Body of pancreas (tissue), 4 donors: Measurements from ENCODE around the gene IGSF21. TPM values are rescaled to one million over a fixed set of nuclear protein-coding genes. Genes with fewer than 3 reads are reported as not detected.

Source experiments
- ATAC-seq: fragments of 150-250 bp; one replicate; pipeline ENCODE4 v1.9.1; 2016
- DNase-seq, 4 donors: peaks; one replicate each; pipeline ENCODE4 v3.0.0-alpha.2; 2019
- H3K27ac ChIP-seq, 4 donors: fragments of 200-600 bp; sonication (generic); 1 replicate in 3 of 4; 2 replicates in 1 of 4; pipeline versions ENCODE4 v1.5.1 to v1.6.1; 2016 to 2019; ENCODE audit warnings: mild to moderate bottlenecking in 1 of 4, mixed read lengths in 1 of 4, moderate library complexity in 1 of 4
- H3K27me3 ChIP-seq, 2 donors: fragments of 200-600 bp; sonication (generic); one replicate each; pipeline ENCODE4 v1.6.0; 2016; ENCODE audit warnings: mild to moderate bottlenecking in 1 of 2
- H3K36me3 ChIP-seq, 2 donors: fragments of 200-600 bp; sonication (generic); replicated peaks in 1 of 2; 2 replicates each; pipeline ENCODE4 v1.5.1; 2016; ENCODE audit warnings: low read depth in 2 of 2; ENCODE audit not compliant: insufficient read depth in 1 of 2
- H3K4me1 ChIP-seq: fragments of 200-600 bp; sonication (generic); one replicate; pipeline ENCODE4 v1.6.0; 2016
- H3K4me3 ChIP-seq, 2 donors: fragments of 200-600 bp; sonication (generic); 1 replicate in 1 of 2; 2 replicates in 1 of 2; pipeline ENCODE4 v1.5.1; 2016 to 2019
- H3K9me3 ChIP-seq, 3 donors: fragments of 200-600 bp; sonication (generic); 1 replicate in 2 of 3; 2 replicates in 1 of 3; pipeline ENCODE4 v1.5.1; 2016
- POLR2A ChIP-seq, 3 donors: fragments of 450-650 bp; IDR thresholded peaks; one replicate each; pipeline ENCODE4 v1.6.1; 2016; ENCODE audit warnings: antibody characterized with exemption in 3 of 3, mild to moderate bottlenecking in 2 of 3
- WGBS, 2 donors: methylation state at CpG; one replicate each; pipeline ENCODE4 v1.1.5; 2017; 5-methylcytosine and 5-hydroxymethylcytosine counted together
- intact Hi-C: fragments of 100-400 bp; cut with DNase I; formaldehyde crosslinking; loops from one replicate; pipeline ENCODE4 v1.15.1; 2023
- total RNA-seq, 2 donors: library from RNA; depleted of rRNA; stranded (reverse); fragments of >200 nt; gene quantifications; one replicate each; pipeline ENCODE4 v1.1.0, GENCODE V29; 2016
- TF ChIP-seq, protein P1 (sequence below), 7 experiments: fragments of 450-650 bp in 4 of 7; fragments of 200-600 bp in 3 of 7; sonication (generic) in 3 of 7; IDR thresholded peaks; one replicate each; pipeline ENCODE4 v1.5.1; 2016 to 2019; ENCODE audit warnings: antibody characterized with exemption in 7 of 7

Gene IGSF21
- total RNA-seq, 2 donors from 2014 or later, result 0.33 to 2.1 TPM

DNA sequence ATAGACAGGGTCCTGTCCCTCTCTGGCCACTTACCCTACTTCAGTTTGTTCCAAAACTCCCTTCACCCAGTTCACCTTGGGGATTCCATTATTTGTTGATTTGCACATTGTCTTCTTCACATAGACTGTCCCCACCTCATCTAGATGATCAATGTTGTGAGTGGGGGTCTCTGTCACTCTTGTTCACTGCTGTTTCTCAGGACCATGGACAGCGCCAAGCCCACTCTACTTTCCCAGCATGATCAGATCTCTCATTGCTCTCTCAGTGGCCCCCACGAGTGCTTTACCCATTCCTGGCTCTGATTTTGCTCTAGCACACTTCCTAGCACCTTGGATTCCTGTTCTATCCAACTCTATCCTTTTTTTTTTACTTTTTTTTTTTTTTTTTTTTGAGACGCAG, 45.4 kb upstream of the IGSF21 start:
- DNase-seq, result no peak
- Histone ChIP-seq H3K27me3 (no peaks in the 10 kb centered on the region), H3K4me3 (no peak overlapping the region), H3K9me3 (no peaks in the 10 kb centered on the region), H3K27ac (no peak overlapping the region), H3K4me1 (peaks cover 11% of the 10 kb centered on the region), H3K36me3 (no peaks in the 10 kb centered on the region)
- intact Hi-C loops, result no loop called here
- WGBS, 2 donors, result 51 to 67% methylated on average over 2 to 3 of the region's 3 CpGs
- TF ChIP-seq, protein P1, sequence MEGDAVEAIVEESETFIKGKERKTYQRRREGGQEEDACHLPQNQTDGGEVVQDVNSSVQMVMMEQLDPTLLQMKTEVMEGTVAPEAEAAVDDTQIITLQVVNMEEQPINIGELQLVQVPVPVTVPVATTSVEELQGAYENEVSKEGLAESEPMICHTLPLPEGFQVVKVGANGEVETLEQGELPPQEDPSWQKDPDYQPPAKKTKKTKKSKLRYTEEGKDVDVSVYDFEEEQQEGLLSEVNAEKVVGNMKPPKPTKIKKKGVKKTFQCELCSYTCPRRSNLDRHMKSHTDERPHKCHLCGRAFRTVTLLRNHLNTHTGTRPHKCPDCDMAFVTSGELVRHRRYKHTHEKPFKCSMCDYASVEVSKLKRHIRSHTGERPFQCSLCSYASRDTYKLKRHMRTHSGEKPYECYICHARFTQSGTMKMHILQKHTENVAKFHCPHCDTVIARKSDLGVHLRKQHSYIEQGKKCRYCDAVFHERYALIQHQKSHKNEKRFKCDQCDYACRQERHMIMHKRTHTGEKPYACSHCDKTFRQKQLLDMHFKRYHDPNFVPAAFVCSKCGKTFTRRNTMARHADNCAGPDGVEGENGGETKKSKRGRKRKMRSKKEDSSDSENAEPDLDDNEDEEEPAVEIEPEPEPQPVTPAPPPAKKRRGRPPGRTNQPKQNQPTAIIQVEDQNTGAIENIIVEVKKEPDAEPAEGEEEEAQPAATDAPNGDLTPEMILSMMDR (IDR thresholded peaks at IDR 0.05), result no peak
- no peak for ATAC-seq

DNA sequence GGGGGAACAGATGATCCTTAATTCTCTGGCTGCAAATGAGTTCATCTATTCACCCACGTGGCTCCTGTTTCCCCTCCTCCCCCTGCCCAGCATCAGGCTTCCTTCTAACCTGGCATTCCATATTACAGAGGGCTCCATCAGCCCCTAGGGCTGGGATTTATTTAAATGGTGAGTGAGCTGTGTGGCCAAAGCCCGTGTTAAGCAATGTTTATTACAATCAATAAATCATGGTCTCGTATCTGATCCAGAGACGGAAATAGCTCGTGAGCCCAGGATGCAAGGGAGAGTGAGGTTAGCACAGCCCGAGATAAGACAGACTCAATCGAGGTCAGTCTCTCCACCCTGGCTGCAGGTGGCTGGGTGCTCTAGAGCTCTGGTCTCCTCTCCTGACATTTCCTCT, 43.1 kb upstream of the IGSF21 start:
- peak; percentile 67 for ATAC-seq
- Histone ChIP-seq H3K9me3 (no peaks in the 10 kb centered on the region), H3K4me3 (no peak overlapping the region), H3K36me3 (no peaks in the 10 kb centered on the region), H3K27me3 (no peaks in the 10 kb centered on the region), H3K27ac (no peak overlapping the region), H3K4me1 (peaks cover 11% of the 10 kb centered on the region)
- DNase-seq, result peak; percentile 13 to 31 (median 28)
- no peak for TF ChIP-seq POLR2A (IDR thresholded peaks at IDR 0.05)
- TF ChIP-seq, protein P1 (IDR thresholded peaks at IDR 0.05), result no peak
- intact Hi-C loops, result no loop called here
- WGBS, 2 donors, result 8 to 12% methylated on average over 7 of the region's 7 CpGs

DNA sequence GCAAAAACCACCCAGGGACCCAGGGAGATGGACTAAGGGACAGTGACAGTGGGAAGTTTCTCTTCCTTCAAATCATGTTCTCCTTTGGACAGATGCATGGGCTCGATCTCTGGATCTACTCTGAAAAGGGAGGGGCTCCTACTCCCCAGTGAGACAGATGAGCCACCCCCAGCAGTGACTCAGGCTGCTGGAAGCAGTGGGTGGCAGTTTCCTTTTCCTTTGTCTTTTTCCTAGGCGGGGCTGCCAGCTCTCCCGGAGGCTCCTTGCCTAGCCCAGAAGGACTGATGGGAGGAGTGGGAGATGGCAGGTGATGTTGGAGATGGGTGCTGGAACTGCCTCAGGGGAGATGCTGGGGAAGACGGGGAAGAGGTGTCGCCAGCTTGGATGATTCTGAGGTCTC, 41.0 kb upstream of the IGSF21 start:
- ATAC-seq (no peak), DNase-seq (no peak)
- WGBS, 2 donors, result 71 to 81% methylated on average over 5 of the region's 5 CpGs
- Histone ChIP-seq H3K4me3 (no peak overlapping the region), H3K4me1 (peaks cover 11% of the 10 kb centered on the region), H3K36me3 (no peaks in the 10 kb centered on the region), H3K9me3 (no peaks in the 10 kb centered on the region), H3K27me3 (no peaks in the 10 kb centered on the region), H3K27ac (no peak overlapping the region)
- intact Hi-C loops, result no loop called here
- no peak for TF ChIP-seq POLR2A (IDR thresholded peaks at IDR 0.05)
- TF ChIP-seq, protein P1 (IDR thresholded peaks at IDR 0.05), result no peak

DNA sequence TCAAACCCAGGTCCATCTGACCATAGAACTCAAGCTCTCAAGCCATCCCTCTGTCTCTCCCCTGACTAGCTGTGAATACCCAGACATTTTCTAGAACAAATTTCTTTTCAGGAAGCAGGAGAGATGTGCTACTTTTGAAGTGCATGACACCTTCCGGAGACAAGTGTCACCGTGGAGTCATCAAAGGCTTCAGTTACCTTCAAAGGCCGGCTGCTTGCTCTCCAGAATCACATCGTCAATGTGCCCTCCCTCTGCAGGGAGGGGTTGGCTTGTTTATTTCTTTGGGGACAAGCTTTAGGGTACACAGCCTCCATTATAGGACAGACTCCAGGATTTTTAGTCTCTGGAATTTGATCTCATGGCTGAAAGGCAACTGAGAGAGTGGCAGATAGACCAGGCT, 37.7 kb upstream of the IGSF21 start:
- Histone ChIP-seq H3K4me1 (peaks cover under 1% of the 10 kb centered on the region), H3K27me3 (no peaks in the 10 kb centered on the region), H3K36me3 (no peaks in the 10 kb centered on the region), H3K4me3 (no peak overlapping the region), H3K9me3 (no peaks in the 10 kb centered on the region), H3K27ac (no peak overlapping the region)
- DNase-seq (no peak), ATAC-seq (no peak)
- intact Hi-C loops, result no loop called here
- 53 to 68% methylated on average over 4 of the region's 4 CpGs for WGBS, 2 donors
- TF ChIP-seq POLR2A (IDR thresholded peaks at IDR 0.05), result no peak
- TF ChIP-seq, protein P1 (IDR thresholded peaks at IDR 0.05), result no peak

DNA sequence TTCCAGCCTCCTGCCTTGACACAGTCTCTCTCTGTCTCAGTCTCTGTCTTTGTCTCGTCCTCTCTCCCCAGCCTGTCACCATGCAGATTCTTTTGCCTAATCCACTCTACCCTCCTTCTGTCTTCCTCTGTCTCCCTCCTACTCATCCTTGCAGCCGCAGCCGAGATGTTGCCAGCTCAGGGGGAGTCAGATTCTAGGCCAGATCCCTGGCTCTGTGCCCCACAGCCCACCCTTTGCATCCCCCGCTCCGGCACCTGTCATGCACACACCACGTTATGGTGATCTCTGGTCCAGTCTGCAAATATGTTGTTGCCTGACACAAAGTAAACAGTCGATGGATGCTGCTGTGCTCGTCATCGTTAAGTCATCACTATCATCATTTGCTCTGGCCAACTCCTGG, 35.5 kb upstream of the IGSF21 start:
- no peaks in the 10 kb centered on the region for H3K9me3 ChIP-seq
- WGBS, 2 donors, result 68 to 76% methylated on average over 9 of the region's 9 CpGs
- no peak for ATAC-seq
- H3K4me1 ChIP-seq, result no peaks in the 10 kb centered on the region
- H3K27ac ChIP-seq, result no peak overlapping the region
- H3K4me3 ChIP-seq, result no peak overlapping the region
- no peaks in the 10 kb centered on the region for H3K36me3 ChIP-seq
- H3K27me3 ChIP-seq, result no peaks in the 10 kb centered on the region
- intact Hi-C loops, result no loop called here
- DNase-seq, result no peak
- TF ChIP-seq, protein P1 (IDR thresholded peaks at IDR 0.05), result no peak
- no peak for TF ChIP-seq POLR2A (IDR thresholded peaks at IDR 0.05)
